Measurements from ENCODE around the gene NHLH1. TPM values are rescaled to one million over a fixed set of nuclear protein-coding genes. Genes with fewer than 3 reads are reported as not detected.
A peak's percentile ranks its signal among the peaks of the same experiment; 100 is the strongest.

NHLH1 gene
- total and polyA plus RNA-seq, 2 experiments from 2014 or later: 0.12 TPM; not detected in 1

DNA sequence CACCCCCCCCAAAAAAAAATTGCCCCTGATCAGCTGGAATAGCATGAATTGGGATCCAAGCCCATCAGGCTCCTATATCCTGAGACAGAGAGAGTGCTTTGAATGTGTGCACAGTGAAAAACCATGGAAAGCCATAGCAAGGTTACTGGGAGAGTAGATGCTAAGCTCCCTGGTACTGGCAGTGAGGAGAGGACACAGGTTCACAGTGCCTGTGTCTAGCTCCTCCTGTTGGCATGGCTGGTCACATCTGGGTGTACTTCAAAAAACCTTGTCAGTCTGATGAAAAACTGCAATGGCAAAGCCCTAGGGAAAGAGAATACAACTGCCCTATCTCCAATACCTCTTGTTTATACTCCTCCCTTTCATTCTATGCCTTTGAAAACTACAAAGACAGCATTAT lies 36.8 kb upstream of the NHLH1 start:
- no peak for DNase-seq (ENCODE audit: low read depth in 1 of 2, low spot score in 1 of 2)
- H3K9me3 ChIP-seq (ENCODE audit: low read depth): no peaks in the 10 kb centered on the region
- no peaks in the 10 kb centered on the region for H3K4me1 ChIP-seq (ENCODE audit: low read depth)
- H3K4me3 ChIP-seq: no peak overlapping the region
- TF ChIP-seq, protein P1, sequence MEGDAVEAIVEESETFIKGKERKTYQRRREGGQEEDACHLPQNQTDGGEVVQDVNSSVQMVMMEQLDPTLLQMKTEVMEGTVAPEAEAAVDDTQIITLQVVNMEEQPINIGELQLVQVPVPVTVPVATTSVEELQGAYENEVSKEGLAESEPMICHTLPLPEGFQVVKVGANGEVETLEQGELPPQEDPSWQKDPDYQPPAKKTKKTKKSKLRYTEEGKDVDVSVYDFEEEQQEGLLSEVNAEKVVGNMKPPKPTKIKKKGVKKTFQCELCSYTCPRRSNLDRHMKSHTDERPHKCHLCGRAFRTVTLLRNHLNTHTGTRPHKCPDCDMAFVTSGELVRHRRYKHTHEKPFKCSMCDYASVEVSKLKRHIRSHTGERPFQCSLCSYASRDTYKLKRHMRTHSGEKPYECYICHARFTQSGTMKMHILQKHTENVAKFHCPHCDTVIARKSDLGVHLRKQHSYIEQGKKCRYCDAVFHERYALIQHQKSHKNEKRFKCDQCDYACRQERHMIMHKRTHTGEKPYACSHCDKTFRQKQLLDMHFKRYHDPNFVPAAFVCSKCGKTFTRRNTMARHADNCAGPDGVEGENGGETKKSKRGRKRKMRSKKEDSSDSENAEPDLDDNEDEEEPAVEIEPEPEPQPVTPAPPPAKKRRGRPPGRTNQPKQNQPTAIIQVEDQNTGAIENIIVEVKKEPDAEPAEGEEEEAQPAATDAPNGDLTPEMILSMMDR (IDR thresholded peaks at IDR 0.05; ENCODE audit: low read depth, low read length): no peak
- peaks cover 79% of the 10 kb centered on the region for H3K36me3 ChIP-seq
- H3K27ac ChIP-seq: no peak overlapping the region
- no peaks in the 10 kb centered on the region for H3K27me3 ChIP-seq

- H3K27ac ChIP-seq: no peak overlapping the region
- H3K27me3 ChIP-seq: no peaks in the 10 kb centered on the region
- H3K4me1 ChIP-seq (ENCODE audit: low read depth): no peaks in the 10 kb centered on the region
- DNase-seq (ENCODE audit: low read depth in 1 of 2, low spot score in 1 of 2): no peak
- peaks cover 76% of the 10 kb centered on the region for H3K36me3 ChIP-seq
- TF ChIP-seq, protein P1 (IDR thresholded peaks at IDR 0.05; ENCODE audit: low read depth, low read length): no peak
- no peaks in the 10 kb centered on the region for H3K9me3 ChIP-seq (ENCODE audit: low read depth)
- H3K4me3 ChIP-seq: no peak overlapping the region
These were observed 34.4 kb upstream of the NHLH1 start for GRCh38 chr1:160332516-160332915.

GRCh38 chr1:160338580-160338979 lies 28.3 kb upstream of the NHLH1 start:
- Histone ChIP-seq H3K4me1 (ENCODE audit: low read depth) (peaks cover 10% of the 10 kb centered on the region), H3K9me3 (ENCODE audit: low read depth) (no peaks in the 10 kb centered on the region), H3K36me3 (peaks cover 47% of the 10 kb centered on the region), H3K4me3 (no peak overlapping the region), H3K27me3 (no peaks in the 10 kb centered on the region), H3K27ac (no peak overlapping the region)
- DNase-seq (ENCODE audit: low read depth in 1 of 2, low spot score in 1 of 2): no peak
- TF ChIP-seq, protein P1 (IDR thresholded peaks at IDR 0.05; ENCODE audit: low read depth, low read length): no peak

DNA sequence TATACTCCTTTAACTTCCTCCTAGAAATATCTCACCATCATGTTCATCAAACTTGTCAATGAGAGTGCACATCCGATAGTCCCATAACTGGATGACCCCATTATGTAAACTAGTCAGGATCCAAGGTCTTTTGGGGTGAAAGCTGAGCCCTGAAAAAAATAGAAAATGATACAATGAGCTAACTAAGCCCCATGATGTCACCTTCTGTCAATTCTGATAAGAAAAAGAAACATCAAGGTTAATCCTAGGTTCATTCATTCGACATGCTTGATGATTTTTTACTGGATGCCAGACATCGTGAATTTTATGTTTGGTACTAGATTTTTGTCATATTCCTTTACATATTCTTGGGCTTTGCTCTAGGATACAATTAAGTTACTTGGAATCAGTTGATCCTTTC lies 26.7 kb upstream of the NHLH1 start:
- H3K27ac ChIP-seq: no peak overlapping the region
- H3K27me3 ChIP-seq: no peaks in the 10 kb centered on the region
- DNase-seq (ENCODE audit: low read depth in 1 of 2, low spot score in 1 of 2): no peak
- TF ChIP-seq, protein P1 (IDR thresholded peaks at IDR 0.05; ENCODE audit: low read depth, low read length): no peak
- H3K4me1 ChIP-seq (ENCODE audit: low read depth): peaks cover 14% of the 10 kb centered on the region
- peaks cover 34% of the 10 kb centered on the region for H3K36me3 ChIP-seq
- H3K4me3 ChIP-seq: no peak overlapping the region
- H3K9me3 ChIP-seq (ENCODE audit: low read depth): no peaks in the 10 kb centered on the region

- peaks cover 14% of the 10 kb centered on the region for H3K4me1 ChIP-seq (ENCODE audit: low read depth)
- no peaks in the 10 kb centered on the region for H3K27me3 ChIP-seq
- H3K36me3 ChIP-seq: peaks cover 36% of the 10 kb centered on the region
- no peak overlapping the region for H3K4me3 ChIP-seq
- no peak for DNase-seq (ENCODE audit: low read depth in 1 of 2, low spot score in 1 of 2)
- TF ChIP-seq, protein P1 (IDR thresholded peaks at IDR 0.05; ENCODE audit: low read depth, low read length): no peak
- H3K9me3 ChIP-seq (ENCODE audit: low read depth): no peaks in the 10 kb centered on the region
- no peak overlapping the region for H3K27ac ChIP-seq
These were observed 26.0 kb upstream of the NHLH1 start for GRCh38 chr1:160340866-160341265.

DNA sequence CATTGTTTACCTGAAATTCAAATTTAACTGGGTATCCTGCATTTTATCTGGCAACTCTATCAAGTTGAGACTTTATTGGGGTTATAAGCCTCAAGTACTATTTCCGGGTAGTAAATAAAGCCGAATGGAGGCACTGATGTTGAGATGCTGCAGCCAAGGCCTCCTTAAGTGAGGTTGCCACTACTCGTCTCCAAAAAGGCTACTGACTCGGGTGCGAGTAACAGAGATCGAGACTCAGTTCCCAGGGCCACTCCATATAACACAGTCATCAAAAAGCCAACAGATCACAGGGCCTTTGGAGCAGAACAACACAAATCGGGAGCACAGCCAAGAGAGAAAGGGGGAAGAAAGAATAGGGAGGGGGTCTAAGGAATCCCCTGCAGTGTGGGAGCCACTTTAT lies 24.3 kb upstream of the NHLH1 start:
- H3K27me3 ChIP-seq: no peaks in the 10 kb centered on the region
- H3K4me3 ChIP-seq: peak overlapping the region; percentile 79
- DNase-seq (ENCODE audit: low read depth in 1 of 2, low spot score in 1 of 2): peak in 1 of 2 donors; percentile 27
- H3K4me1 ChIP-seq (ENCODE audit: low read depth): peaks cover 14% of the 10 kb centered on the region
- TF ChIP-seq, protein P1 (IDR thresholded peaks at IDR 0.05; ENCODE audit: low read depth, low read length): no peak
- peak overlapping the region; percentile 95 for H3K27ac ChIP-seq
- H3K9me3 ChIP-seq (ENCODE audit: low read depth): no peaks in the 10 kb centered on the region
- peaks cover 34% of the 10 kb centered on the region for H3K36me3 ChIP-seq

Data from cardiac muscle cell (in vitro differentiated cells and primary cell).